Activated CD4-positive, alpha-beta T cell treated with anti-CD3 and anti-CD28 coated beads, Interleukin-10, Interleukin-2, amounts not matched to agents 100 ng/mL and 50 ng/mL, durations not matched to agents 16 hours and 8 hours (primary cell): Measurements from ENCODE around the gene ZNF219.

ENCODE experiments used
- DNase-seq: peaks from one replicate; pipeline ENCODE4 v3.0.0-alpha.2; 2020

The ZNF219 gene

DNA sequence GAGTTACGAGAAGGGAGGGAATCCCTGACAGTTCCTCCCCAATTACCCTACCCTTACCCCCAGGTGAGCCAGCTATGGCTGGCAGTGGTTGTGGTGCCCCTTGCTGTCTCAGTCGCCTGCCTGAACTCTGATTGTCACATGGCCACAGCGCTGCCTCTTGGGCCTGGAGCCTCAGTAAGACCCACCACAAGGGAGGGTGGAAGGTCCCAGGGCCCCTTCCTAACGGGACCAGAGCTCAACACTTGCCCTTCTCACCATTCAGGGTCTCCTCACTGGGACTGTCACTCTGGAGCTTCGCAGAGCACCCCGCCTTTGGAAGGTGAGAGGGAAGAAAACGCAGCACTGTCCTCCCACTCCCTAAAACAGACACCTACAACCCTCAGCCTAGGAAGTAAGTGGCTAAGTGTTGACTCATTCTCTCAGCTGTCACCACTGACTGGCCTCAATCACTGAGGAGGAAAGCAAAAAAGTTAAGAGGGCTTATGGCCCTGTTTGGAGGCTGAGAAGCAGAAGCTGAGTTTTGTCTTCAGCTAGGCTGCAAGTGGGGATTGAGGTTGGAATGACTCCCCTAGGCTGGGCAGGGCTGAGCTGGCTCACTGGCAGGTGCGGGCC lies 3.5 kb upstream of the ZNF219 start:
- DNase-seq = peak; percentile 39

DNA sequence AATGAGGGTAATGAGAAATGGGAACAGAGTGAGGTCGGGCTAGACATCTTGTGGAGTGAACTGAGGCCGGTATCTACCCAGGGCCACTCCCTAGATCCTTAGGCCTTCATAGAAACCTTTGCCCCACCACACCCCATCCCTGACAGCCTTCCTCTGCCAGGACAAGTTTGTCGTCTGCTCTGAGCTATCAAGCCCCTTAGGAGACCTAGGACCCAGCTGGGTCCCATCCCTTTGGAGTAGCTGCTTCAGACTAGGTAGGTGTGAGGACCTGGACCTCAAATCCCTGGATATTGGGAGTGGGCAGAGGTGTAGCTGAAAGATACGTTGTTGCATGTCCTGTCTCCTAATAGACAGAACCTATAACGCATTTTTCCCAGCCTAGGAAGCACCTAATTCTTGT lies 2.5 kb upstream of the ZNF219 start, which contains the start of gene TMEM253:
TMEM253 (plus strand) TSS at position 136 of the 400 bp plus-strand sequence. CDS start 278 bp downstream, outside the sequence.
- DNase-seq = no peak

- no peak for DNase-seq
Observed at GRCh38 chr14:21099596-21099985, 1.1 kb upstream of the ZNF219 start.

GRCh38 chr14:21098892-21099595 lies 589 bp upstream of the ZNF219 start:
- DNase-seq = no peak

- DNase-seq = no peak
Observed at GRCh38 chr14:21097636-21098075, 799 bp downstream of the ZNF219 start.

GRCh38 chr14:21096978-21097635 lies 1.3 kb downstream of the ZNF219 start:
- no peak for DNase-seq

DNA sequence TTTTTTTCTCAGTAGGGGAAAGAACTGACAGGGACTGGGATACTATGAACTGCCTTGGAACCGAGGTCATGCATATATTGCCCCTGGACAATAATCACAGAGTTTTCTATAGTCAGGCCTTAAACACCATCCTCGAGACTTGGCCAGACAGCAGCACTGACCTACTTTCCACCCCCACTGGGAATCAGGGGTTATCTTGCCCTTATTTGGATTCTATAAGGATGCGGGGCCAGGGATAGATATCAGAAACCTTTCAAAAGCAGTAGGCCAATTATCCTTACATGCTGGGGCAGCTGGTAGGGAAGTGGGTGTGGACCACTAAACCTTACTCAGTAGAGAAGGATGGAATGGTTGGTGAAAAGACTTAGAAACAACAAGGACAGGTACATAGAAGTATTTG lies 2.0 kb downstream of the ZNF219 start:
- no peak for DNase-seq

DNA sequence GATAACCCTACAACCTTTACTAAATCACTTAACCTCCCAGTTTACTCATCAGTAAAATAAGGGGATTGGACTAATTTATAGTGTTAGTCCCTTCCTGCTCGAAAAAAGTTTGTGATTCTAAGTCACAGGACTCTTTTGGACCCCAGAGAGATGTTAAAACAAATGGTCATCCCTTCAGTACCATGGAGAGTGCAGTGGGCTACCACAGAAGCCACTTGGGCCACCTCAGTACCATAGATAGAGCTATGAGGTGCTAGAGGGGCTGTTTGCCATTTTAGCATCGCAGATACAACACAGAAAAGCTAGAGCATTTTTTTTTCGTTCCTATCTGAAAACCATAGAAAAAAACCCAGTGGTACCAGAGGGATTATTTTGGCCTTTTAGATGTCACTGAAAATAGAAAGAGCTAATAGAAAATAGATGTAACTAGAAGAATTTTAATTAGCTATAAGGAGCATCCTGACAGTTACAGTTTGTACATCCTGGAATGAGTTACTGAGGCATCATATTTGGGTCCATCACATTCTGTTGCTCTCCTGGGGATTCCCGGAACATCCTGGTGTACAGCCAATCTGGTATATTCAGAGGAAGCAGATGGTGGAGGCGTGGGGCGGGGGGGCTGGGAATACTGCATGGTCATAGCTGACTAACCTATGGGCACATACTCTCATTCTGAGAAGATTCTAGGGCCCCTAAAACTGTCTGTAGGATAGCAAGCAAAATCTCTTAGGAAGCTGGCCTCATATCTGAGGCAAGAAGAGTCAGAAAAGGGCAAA lies 2.8 kb downstream of the ZNF219 start:
- DNase-seq = no peak

GRCh38 chr14:21093769-21094681 lies 4.4 kb downstream of the ZNF219 start:
- no peak for DNase-seq

DNA sequence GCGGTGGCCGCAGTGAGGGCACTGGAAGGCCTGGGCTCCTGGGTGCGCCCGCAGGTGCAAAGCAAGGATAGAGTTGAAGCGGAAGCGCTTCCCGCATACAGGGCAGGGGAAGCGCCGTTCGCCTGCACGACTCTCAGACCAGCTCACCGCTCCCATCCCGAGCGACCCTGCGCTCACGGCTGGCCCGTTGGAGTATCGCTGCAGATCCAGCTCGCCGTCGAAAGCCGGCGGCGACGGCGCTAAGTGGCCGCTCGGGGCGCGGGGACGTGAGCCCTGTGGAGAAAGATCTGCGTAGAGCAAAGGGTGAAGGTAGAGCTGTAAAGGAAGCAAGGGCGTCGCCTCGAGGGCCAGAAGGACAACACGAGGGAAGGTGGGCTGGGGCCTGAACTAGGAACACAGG lies 5.4 kb downstream of the ZNF219 start:
- no peak for DNase-seq

GRCh38 chr14:21092273-21093011 lies 6.0 kb downstream of the ZNF219 start:
- DNase-seq = peak; percentile 92

- no peak for DNase-seq
Observed at GRCh38 chr14:21091821-21092272, 6.6 kb downstream of the ZNF219 start.

DNA sequence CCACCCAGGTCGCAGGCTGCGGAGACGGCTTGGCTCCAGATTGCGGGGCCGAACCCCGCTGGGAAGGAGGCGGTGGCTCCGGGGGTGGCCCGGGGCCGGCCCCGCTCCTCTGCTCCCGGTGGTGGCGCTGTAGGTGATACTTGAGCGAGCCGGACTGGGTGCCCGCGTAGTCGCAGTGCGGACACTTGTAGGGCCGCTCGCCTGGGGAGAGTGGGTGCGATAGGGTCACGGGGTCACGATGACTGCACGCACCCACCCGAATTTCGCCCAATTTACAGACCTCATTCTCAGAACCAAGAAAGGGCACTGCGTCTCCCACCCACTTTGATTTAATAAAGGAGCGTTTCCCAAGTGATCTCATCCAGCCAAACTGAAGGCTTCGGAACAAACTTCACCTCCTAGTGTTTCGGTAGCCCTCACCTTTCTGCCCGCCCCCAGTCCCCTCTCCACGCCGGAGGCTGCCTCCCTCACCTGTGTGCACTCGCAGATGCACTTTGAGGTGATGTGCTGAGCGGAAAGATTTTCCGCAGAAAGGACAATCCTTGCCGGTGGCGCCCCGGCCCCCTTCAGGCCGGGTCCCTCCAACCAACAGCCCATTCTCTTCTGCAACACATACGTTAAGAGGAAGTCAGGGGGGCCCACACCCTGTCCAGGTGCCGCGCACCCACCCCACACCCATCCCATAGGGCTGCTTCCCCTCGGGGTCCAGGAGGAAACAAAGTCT lies 7.4 kb downstream of the ZNF219 start:
- DNase-seq = no peak

DNA sequence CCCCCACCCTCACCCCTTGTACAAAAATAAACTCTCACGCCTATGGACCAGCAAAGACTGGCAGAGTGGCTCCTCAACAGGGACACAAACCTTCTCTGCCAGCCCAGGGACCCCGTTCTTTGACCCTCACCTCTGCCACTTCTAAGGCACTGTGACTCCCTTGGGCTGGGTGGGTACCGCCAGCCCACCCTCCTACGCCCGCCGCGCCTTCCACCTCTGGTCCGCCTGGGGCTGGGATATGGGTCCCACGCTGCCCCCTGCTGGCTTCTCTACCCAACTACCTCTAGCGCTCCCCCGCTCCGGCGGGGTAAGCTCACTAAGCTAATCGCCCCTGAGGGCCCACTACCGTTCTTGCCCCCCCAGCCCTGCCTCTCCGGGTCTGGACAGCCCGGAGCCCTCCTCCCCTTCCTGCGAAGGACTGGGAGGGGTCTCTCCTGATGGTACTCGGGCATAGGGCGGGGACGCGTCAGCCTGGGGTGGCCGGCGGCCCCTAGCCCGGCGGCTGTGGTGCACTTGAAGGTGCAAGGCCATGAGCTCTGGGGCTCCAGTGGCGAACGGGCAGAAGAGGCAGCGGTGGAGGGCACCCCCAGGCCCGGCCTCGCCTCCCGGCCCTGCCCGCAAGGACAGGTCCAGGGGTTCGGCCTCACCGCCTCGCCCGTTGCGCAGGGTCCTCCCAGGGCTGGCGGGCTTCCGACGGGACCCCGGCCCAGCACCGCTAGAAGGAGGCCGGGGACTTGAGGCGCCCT lies 8.1 kb downstream of the ZNF219 start:
- DNase-seq = no peak

DNA sequence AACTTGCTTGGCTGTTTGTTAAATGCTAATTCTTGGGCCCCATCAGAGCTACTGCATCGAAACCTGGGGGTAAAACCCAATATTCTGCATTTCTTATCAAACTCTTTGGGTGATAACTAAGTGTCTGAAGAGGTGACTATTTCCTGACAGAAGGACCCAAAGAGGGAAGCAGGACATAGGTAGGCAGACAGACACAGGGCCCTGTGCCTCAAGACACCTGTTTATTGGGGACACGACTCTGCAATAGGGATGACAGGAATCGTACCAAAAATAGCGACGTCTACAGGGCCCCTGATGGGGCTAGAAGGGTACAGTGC lies 8.6 kb downstream of the ZNF219 start:
- DNase-seq = no peak

DNA sequence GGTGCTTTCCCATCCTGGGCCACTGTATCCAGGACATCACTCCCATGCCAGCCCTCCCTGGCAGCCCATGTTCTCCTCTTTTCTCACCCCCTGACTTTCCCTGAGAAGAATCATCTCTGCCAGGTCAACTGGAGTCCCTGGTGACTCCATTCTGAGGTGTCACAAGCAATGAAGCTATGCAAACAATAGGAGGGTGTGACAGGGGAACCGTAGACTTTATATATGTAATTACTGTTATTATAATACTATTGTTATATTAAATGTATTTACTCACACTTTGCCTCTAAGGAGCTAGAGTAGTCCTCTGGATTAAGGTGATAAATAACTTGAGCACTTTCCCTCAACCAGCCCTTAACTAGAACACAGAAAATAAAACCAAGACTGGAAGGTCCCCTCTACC lies 9.2 kb downstream of the ZNF219 start:
- no peak for DNase-seq

DNA sequence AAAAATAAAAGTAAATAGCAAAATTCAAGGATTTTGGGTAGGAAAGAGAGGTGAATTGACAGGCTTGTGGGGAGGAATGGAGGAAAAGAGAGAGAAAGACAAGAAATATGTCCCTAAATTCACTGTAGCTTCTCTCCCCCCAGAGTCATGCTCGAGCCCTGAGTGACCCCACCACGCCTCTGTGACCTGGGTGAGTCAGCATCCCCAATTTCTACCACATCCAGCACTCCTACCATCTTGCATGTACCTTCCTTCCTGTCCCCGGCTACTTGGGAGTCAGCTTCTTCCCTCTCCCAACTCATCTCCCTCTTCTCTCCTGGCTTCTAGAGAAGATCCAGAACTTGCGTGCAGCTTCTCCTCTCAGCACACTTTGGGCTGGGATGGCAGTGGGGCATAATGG lies 9.8 kb downstream of the ZNF219 start:
- no peak for DNase-seq

GRCh38 chr14:21087294-21088091 lies 11.0 kb downstream of the ZNF219 start:
- peak; percentile 79 for DNase-seq

DNA sequence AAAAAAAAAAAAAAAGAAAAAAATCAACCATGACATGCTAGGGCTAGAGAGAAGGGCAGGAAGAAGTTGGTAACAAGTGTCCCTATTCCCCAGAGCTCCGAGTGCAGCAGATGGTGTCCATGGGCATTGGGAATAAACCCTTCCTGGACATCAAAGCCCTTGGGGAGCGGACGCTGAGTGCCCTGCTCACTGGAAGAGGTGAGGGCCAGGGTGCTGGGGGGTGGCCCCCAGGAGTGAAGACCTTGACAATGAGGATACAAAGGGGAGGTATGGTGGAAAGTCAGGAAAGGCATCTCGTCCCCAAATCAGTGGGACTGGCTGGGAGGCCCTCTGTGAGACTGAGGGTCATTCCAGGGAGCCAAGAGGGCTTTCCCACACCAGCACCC lies 11.6 kb downstream of the ZNF219 start:
- no peak for DNase-seq
